Measurements from ENCODE around the gene SWSAP1. TPM values are rescaled to one million over a fixed set of nuclear protein-coding genes. Genes with fewer than 3 reads are reported as not detected.
A peak's percentile ranks its signal among the peaks of the same experiment; 100 is the strongest.

SWSAP1 gene
- total and polyA plus RNA-seq, 9 of the 15 experiments (the other 6 are each of a cell fraction or from before 2014, with no cell fraction given): 0.18 to 2.8 (median 1.7) TPM

DNA sequence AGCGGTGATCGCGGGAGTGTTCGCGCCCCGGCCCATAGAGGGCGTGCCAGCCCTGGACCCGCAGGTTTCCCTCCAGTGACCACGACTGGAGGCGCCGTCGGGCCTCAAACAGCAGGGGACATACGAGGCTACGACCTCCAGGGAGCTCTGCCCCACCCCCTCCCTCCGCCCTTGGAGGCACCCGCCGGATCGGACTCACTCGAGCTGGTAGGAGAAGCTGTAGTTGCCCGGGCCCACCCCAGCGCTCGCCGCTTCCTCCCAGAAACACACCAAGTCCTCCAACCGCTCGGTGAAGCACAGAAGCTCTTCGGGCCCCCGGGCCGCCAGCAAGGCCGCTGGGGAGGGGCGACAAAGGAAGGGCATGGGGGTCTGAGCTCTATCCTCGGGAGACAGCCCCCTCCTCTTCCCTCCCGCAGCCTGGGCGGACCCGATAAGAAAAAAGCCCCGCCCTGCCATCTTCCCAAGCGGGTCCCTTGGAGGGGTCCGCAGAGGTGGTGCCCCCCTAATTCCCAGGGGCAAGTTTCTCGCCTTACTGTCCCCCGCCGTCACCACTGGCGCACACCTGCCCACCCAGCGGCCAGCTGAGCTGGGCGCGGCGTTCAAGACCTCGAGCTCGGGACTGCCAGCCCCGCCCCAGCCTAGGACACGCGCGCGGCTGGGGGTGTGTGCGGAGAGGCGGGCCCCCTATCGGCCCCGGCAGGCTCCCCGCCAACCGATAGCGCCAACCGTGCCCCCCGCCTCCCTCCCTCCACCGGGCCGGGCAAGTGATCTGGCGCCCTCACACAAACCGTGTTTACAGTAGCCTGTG lies 8.6 kb downstream of the SWSAP1 start (continued):
- TF ChIP-seq, protein P1, sequence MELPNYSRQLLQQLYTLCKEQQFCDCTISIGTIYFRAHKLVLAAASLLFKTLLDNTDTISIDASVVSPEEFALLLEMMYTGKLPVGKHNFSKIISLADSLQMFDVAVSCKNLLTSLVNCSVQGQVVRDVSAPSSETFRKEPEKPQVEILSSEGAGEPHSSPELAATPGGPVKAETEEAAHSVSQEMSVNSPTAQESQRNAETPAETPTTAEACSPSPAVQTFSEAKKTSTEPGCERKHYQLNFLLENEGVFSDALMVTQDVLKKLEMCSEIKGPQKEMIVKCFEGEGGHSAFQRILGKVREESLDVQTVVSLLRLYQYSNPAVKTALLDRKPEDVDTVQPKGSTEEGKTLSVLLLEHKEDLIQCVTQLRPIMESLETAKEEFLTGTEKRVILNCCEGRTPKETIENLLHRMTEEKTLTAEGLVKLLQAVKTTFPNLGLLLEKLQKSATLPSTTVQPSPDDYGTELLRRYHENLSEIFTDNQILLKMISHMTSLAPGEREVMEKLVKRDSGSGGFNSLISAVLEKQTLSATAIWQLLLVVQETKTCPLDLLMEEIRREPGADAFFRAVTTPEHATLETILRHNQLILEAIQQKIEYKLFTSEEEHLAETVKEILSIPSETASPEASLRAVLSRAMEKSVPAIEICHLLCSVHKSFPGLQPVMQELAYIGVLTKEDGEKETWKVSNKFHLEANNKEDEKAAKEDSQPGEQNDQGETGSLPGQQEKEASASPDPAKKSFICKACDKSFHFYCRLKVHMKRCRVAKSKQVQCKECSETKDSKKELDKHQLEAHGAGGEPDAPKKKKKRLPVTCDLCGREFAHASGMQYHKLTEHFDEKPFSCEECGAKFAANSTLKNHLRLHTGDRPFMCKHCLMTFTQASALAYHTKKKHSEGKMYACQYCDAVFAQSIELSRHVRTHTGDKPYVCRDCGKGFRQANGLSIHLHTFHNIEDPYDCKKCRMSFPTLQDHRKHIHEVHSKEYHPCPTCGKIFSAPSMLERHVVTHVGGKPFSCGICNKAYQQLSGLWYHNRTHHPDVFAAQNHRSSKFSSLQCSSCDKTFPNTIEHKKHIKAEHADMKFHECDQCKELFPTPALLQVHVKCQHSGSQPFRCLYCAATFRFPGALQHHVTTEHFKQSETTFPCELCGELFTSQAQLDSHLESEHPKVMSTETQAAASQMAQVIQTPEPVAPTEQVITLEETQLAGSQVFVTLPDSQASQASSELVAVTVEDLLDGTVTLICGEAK (IDR thresholded peaks at IDR 0.05): 0 out of 2 replicates have a peak, but pooled peaks have one; percentile 12
- TF ChIP-seq, protein P1 (CRISPR knock-in tag; IDR thresholded peaks at IDR 0.05): no peak
- TF ChIP-seq MCM2 (IDR thresholded peaks at IDR 0.05; ENCODE audit: low read depth): no peak
- TF ChIP-seq ZNF3 (CRISPR knock-in tag; IDR thresholded peaks at IDR 0.05): no peak
- TF ChIP-seq MCM3 (IDR thresholded peaks at IDR 0.05): no peak
- TF ChIP-seq, protein P2, sequence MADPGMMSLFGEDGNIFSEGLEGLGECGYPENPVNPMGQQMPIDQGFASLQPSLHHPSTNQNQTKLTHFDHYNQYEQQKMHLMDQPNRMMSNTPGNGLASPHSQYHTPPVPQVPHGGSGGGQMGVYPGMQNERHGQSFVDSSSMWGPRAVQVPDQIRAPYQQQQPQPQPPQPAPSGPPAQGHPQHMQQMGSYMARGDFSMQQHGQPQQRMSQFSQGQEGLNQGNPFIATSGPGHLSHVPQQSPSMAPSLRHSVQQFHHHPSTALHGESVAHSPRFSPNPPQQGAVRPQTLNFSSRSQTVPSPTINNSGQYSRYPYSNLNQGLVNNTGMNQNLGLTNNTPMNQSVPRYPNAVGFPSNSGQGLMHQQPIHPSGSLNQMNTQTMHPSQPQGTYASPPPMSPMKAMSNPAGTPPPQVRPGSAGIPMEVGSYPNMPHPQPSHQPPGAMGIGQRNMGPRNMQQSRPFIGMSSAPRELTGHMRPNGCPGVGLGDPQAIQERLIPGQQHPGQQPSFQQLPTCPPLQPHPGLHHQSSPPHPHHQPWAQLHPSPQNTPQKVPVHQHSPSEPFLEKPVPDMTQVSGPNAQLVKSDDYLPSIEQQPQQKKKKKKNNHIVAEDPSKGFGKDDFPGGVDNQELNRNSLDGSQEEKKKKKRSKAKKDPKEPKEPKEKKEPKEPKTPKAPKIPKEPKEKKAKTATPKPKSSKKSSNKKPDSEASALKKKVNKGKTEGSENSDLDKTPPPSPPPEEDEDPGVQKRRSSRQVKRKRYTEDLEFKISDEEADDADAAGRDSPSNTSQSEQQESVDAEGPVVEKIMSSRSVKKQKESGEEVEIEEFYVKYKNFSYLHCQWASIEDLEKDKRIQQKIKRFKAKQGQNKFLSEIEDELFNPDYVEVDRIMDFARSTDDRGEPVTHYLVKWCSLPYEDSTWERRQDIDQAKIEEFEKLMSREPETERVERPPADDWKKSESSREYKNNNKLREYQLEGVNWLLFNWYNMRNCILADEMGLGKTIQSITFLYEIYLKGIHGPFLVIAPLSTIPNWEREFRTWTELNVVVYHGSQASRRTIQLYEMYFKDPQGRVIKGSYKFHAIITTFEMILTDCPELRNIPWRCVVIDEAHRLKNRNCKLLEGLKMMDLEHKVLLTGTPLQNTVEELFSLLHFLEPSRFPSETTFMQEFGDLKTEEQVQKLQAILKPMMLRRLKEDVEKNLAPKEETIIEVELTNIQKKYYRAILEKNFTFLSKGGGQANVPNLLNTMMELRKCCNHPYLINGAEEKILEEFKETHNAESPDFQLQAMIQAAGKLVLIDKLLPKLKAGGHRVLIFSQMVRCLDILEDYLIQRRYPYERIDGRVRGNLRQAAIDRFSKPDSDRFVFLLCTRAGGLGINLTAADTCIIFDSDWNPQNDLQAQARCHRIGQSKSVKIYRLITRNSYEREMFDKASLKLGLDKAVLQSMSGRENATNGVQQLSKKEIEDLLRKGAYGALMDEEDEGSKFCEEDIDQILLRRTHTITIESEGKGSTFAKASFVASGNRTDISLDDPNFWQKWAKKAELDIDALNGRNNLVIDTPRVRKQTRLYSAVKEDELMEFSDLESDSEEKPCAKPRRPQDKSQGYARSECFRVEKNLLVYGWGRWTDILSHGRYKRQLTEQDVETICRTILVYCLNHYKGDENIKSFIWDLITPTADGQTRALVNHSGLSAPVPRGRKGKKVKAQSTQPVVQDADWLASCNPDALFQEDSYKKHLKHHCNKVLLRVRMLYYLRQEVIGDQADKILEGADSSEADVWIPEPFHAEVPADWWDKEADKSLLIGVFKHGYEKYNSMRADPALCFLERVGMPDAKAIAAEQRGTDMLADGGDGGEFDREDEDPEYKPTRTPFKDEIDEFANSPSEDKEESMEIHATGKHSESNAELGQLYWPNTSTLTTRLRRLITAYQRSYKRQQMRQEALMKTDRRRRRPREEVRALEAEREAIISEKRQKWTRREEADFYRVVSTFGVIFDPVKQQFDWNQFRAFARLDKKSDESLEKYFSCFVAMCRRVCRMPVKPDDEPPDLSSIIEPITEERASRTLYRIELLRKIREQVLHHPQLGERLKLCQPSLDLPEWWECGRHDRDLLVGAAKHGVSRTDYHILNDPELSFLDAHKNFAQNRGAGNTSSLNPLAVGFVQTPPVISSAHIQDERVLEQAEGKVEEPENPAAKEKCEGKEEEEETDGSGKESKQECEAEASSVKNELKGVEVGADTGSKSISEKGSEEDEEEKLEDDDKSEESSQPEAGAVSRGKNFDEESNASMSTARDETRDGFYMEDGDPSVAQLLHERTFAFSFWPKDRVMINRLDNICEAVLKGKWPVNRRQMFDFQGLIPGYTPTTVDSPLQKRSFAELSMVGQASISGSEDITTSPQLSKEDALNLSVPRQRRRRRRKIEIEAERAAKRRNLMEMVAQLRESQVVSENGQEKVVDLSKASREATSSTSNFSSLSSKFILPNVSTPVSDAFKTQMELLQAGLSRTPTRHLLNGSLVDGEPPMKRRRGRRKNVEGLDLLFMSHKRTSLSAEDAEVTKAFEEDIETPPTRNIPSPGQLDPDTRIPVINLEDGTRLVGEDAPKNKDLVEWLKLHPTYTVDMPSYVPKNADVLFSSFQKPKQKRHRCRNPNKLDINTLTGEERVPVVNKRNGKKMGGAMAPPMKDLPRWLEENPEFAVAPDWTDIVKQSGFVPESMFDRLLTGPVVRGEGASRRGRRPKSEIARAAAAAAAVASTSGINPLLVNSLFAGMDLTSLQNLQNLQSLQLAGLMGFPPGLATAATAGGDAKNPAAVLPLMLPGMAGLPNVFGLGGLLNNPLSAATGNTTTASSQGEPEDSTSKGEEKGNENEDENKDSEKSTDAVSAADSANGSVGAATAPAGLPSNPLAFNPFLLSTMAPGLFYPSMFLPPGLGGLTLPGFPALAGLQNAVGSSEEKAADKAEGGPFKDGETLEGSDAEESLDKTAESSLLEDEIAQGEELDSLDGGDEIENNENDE (IDR thresholded peaks at IDR 0.05; ENCODE audit: low read depth, low read length): no peak
